HG03135 (cell line): ENCODE results near the gene RAET1L.
"Not testable (repeated sequence)": the region's sequence is repeated elsewhere in the genome, so short reads cannot be mapped to it uniquely, and the experiment has no call there.

Source experiments
- ATAC-seq: cut with Tn5 transposase; IDR thresholded peaks from one replicate; pipeline ENCODE4 v1.9.1; 2021; ENCODE audit warnings: mild to moderate bottlenecking, moderate library complexity; ENCODE audit not compliant: unreplicated experiment

RAET1L gene, protein sequence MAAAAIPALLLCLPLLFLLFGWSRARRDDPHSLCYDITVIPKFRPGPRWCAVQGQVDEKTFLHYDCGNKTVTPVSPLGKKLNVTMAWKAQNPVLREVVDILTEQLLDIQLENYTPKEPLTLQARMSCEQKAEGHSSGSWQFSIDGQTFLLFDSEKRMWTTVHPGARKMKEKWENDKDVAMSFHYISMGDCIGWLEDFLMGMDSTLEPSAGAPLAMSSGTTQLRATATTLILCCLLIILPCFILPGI

DNA sequence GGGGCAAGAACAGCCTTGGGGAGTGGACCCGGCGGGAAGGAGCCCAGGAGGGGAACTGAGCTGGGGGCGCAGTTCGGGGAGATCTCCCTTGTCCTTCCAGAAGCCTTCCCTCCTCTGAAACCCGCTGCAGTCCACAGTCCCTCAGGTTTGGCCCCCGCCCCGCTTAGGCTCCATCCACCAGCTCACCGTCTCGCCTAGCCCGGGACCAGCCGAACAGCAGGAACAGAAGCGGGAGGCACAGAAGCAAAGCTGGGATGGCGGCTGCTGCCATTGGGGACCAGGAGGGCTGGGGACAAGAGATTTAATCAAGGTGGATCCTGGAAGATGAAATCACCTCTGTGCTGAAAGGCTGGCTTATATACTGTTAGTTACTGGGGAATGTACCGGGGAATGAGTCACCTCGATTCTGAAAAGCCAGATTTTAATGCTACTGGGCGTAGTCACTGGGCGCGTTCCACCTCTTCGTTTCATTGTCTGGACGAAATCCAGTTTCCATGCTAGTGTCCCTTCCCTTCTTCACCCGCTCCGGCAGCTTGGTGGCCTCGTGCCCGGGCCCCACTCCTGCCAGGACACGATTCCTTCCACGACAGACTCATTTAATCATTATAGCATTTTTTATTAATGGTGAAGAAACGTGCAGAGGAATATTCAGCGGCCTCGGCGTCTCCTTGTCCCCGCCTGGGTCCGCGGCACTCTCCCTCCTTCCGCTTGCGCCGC is at the start of gene RAET1L:
Gene RAET1L (minus strand): TSS at position 332 of the 717 bp plus-strand sequence. CDS start 61 bp downstream, at position 271.
- no peak for ATAC-seq

DNA sequence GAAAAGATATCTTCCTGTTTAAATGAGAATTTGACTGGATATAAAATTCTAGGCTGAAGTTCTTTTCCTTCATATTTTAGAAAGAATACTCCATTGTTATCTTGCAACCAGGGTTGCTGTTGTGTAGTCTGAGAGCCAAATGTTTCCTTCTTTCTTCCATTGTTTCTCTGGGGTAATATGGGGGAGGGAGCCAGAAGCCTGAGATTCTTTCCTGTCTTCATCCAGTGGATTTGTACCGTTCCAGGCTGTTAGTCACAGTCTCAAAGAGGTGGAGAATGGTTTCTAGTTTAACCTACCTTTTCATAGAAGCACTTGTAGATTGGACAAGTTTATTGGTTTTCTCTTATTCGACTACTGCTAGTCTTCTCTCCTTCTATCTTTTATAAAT is 49.7 kb upstream of the RAET1L start:
- ATAC-seq: no peak

DNA sequence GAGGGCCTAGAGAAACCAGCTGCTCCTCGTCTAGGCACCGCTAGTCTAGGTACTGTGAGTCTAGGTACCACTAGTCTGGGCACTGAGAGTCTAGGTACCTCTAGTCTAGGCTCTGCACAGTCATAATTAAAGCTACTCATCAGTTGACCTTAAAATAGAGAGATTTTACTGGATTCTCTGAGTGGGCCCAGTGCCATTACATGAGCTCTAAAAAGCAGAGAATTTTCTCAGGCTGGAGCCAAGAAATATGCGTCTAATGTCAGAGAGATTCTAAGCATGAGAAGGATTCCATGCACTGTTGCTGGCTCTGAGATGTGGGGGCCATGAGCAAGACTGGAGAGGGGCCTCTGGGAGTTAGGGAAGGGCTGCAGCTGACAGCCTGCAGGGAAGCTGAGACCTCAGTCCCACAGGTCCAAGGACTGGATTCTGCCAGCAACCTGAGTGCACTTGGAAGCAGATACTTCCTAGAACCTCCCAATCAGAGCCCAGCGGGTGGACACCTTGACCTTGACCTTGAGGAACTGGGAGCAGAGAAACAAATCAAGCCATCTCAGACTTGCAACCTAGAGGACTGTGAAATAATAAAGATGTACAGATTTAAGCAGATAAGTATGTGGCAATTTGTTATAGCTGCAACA is 49.2 kb upstream of the RAET1L start:
- ATAC-seq: not testable (repeated sequence)

DNA sequence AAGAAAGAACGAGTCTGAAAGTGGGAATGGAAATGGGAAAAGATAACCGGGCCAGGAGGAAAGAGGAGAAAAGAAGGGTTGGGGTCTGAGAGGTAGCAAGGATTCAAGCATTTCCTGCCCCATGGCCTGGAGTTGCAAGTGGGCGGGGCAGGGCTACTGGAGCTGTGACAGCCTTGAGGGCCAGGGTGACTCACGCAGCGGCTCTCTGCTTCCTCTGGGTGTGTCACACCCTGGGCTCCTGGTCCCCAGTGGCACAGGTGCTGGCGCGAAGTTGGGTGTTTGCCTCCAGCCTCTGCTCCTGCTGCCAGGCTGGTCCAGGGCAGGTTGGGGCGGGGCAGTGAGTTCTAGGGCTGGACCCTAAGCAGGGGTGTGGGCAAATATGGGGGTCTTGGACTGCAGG is 46.9 kb upstream of the RAET1L start:
- no peak for ATAC-seq

DNA sequence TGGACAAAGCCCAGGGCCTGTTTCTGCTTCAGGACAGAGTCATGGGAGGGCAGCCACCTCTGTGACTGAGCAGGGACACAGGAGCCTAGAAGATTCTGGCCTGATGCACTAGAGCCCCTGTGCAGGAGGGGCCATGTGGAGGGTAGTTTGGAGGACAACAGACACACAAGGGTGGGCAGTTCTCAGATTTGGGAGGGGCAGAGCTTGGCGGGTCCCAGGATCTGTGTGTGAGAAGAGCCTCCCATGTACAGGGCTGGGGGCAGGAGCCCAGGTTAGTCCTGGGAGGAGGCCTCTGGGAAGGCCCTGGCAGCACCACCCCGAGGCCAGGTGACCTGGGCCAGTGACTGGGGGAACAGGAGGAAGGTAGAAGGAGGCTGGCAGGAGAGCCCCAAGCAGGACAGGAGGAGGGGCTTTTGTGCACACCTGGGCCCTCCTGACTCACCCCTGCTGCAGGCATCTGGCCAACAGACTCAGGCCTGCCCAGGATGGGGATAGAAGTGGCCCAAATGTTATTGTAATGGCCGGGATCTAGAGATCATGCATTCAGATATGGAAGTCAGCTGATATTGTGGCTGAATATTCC is 45.0 kb upstream of the RAET1L start:
- no peak for ATAC-seq

DNA sequence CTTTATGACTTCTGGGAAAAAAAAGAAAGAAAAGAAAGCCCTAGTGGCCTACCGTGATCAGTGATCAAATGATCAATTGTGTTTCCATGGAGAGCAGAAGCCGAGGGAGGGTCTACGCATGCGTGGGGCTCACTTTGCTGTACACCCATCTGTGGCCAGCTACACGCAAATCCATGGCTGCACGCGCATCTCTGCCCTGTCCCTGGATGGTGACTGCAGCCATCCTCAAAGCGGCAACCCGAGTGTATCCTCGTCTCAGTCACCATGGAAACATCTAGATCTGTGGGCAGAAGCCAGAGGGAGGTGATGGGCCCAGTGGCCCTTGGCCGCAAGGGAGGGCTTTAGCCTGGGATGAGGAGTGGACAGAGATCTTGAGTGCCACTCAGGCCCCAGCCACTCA is 44.4 kb upstream of the RAET1L start:
- no peak for ATAC-seq

DNA sequence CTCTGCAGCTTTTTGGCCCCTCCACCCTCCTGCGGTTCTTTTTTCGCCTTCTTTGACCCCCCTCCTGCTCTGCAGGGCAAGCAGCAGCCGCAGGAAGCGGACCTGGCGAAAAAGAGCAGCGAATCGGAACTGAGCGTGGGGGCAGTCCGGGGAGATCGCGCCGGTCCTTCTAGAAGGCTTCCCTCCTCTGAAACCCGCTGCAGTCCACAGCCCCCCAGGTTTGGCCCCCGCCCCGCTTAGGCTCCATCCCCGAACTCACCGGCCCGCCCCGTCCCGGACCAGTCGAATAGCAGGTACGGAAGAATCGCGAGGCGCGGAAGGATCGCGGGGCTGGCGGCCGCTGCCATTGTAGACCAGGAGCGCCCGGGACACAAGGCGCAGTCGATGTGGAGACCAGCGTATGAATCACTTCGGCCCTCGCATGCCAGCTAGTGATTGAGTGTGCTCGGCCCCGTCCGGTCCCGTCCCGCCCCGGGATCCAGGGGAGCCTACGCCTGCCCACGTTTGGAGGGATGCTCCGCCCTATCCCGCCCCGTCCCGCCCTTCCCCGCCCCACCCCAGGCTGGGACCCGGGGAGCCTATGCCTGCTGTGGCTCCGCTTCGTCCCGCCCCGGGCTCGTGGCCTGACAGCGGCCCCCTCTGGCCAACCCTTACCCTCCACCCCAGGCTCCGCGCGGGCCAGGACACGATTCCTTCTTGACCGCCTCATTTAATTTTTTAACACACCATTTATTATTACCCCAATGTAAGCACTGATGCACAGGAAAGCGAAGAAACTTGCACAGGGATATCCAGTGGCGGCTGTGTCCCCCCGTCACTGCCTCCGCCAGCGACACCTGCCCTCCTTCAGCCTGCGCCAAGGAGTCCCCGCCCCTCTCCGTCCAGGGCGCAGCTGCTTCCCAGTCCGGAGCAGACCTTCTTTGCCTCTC is 43.7 kb upstream of the RAET1L start, which contains the start of gene ULBP3:
Gene ULBP3 (minus strand): TSS at position 402 of the 929 bp plus-strand sequence. CDS start 55 bp downstream, at position 347.
- no peak for ATAC-seq

DNA sequence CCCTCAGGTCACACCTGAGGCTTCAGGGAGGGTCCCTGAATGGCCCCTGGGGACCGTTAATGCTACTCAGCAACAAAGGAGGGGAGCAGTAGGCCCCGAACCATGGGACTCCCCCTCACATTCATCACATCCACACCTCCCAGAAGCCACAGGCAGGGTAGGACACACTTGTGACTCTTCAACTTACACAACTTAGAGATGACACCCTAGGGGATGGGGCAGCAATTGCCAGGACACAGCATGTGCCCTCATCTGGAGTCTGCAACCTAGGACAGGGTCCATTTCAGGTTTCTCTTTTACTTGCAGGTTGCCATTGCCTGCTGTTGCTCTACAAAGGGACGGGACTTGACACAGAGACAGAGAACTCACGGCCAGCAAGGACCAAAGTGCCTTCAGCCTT is 42.8 kb upstream of the RAET1L start:
- ATAC-seq: no peak

DNA sequence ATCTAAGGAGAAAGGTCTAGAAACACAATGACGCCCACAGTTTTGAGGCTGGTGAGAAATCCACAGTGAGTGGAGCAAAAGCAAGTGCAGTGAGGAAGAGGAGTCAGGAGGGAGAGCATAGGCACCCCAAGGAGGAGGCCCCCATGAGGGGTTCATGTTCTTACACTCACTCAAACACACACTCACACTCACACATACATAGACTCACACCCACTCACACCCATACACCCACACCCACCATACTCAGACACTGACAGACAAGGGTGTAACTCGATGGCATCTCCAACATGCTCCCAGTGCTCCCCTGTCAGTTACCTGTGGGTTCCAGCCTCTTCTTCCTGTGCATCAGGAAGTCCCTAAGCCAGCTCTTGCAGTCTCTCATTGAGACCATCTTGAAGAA is 39.8 kb upstream of the RAET1L start:
- ATAC-seq: no peak

DNA sequence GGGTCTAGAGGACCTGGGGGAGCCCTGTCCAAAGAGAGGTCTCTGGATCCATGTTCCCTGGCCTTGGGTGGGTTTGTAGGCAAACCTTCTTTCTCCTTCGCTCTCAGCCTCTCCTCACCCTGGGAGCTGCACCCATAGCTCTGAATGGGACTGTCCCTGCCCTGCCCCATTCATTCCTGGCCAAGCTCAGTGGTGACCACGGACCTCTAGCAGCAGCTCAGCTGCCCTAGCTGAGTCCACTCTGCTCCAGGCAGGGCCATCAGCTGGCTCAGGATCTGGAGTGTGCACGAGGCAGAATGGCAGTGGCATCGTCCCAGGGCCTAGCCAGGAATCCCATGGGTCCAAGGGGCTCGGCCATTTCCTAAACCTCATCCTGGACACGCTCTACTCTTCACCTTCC is 38.3 kb upstream of the RAET1L start:
- ATAC-seq: no peak

DNA sequence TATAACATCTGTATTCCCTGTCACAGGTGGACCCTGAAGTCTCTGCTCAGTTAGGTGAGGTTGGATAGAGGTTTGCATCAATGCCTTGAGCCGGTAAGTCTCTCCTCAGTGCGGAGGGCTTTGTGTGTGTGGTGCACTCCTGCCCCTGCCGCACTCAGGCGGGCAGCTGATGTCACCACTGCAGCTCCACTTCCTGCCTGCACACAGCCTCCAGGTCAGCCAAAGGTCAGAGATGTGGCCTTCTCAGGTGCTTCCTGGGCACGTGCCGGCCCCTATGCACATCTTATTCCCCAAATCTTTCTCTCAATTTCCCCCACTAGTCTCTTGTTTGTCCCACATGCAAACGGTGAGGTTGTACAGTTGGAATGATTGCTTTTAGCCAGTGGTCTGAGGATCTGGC is 34.6 kb upstream of the RAET1L start:
- ATAC-seq: not testable (repeated sequence)

DNA sequence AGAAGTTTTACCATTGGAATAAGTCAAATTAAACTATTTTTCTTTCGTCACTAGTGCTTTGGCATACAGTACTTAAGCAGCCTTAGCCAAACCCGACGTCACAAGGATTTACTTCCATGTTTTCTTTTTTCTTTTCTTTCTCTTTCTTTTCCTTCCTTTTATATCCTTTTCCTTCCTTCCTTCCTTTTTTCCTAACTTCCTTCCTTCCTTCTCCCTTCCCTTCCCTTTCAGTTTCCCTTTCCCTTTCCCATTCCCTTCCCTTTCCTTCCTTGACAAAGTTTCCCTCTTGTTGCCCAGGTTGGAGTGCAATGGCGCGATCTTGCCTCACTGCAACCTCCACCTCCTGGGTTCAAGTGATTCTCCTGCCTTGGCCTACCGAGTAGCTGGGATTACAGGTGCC is 33.7 kb upstream of the RAET1L start:
- no peak for ATAC-seq

DNA sequence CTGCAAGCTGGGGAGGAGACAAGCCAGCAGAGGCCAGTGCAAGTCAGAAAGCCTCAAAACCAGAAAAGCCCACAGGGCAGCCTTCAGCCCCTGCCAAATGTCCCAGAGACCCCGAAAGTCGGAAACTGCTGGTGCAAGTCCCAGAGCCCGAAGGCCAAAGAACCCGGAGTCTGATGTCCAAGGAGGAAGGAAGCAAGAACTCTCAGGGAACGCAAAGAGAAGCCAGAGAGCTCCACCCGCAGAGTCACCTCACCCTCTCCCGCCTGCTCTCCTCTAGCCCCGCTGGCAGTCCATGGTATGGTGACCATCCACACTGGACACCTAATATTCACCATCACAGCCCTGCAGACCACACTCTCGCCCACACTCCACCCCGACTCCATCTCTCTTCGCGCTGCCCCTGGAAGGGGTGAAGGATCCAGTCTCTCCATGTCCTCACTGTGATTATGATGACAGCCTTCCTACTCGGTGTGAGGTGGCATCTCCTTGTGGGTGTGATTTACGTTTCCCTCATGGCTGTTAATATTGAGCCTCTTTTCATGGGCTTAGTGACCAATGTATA is 33.0 kb upstream of the RAET1L start:
- no peak for ATAC-seq

DNA sequence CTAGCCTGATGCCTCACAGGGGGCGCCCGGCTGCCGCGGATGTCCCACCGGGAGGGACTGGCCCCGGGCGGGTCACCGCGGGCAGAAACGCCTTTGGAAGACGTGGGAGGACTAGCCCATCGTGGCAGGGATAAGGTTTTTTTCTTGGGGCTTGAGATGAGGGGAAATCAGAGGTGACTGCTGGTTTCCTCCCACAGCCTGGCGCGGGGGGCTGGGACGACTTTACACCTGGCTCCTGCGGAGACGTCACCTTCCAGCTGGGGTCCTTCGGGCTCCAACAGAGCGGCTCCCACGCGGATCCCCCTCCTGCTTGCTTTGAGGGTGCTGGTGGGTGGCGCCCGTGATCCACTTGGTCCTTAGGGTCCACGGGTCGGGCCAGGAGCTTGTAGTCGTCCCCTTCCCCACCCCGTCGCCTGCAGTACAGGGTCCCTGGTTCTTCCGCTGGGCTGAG is 32.2 kb upstream of the RAET1L start:
- no peak for ATAC-seq

DNA sequence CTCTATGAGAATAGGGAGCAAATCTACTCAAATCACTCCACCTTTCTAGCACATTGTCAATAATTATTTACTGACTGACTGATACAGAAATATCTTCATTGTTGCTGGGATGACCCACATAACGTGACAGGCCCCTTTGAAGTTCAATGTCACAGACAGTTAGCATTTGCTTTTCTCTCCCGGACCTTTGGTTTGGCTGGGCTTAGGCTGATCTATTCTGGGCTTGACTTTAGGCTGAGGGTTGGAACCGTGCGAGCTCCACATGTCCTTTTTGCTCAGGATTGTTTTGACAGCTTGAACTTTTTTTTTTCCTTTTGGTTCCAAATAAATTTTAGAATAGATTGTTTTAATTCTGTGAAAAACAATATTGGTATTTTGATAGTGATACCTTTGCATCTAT is 31.6 kb upstream of the RAET1L start:
- ATAC-seq: no peak

DNA sequence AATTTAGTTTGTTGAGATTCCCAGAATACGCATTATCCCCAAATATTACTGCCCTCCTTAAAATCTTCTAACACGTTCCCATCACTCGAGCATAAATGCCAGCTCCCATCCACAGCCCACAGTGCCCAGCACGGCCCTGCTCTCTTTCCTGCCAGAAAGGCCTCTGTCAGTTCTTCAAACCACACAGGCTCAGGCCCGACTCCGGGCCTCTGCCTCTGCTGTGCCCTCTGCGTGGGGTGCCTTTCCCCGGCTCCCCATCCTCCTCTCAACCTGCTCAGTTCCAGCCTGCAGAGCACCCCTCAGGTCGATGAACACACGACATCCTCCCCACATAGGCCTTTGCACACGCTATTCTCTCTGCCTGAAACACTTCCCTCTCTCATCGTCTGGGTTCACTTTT is 30.8 kb upstream of the RAET1L start:
- no peak for ATAC-seq

DNA sequence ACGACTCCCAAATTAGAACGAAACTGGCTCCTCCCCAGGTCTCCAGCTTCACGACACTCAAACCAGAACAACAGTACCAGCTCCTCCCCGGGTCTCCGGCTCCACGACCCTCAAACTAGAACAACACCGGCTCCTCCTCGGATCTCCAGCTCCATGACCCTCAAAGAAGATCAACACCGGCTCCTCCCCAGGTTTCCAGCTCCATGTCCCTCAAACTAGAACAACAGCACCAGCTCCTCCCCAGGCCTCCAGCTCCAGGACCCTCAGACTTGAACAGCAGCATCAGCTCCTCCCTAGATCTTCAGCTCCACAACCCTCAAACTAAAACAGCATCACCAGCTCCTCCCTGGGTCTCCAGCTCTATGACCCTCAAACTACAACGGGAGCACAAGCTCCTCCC is 29.8 kb upstream of the RAET1L start:
- ATAC-seq: no peak

DNA sequence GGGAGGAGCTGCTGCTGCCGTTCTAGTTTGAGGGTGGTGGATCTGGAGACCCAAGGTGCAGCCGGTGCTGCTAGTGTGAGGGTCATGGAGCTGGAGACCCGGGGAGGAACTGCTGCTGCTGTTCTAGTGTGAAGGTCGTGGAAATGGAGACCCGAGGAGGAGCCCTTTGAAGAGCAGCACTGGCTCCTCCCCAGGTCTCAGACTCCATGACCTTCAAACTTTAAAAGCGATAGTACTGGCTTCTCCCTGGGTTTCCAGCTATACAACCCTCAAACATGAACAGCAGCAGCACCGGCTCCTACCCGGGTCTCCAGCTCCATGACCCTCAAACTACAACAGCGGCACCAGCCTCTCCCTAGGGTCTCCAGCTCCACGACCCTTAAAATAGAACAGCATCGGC is 28.1 kb upstream of the RAET1L start:
- no peak for ATAC-seq

DNA sequence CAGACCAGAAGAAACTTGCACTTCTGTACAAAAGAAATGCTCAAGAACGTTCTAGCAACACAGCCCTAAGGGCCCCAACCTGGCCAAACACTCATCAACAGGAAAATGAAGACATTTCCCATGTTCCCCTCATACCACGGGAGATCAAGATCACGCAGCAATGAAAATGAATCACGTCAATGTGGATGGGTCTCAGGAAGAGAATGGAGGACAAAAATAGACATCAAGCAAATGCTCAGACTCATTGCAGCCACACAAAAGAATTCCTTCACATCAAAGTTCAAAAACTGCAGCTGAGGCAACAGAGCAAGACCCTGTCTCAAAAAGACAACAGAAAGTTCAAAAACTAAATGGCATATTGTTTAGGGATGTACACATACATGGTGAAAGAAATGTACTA is 25.5 kb upstream of the RAET1L start:
- no peak for ATAC-seq

DNA sequence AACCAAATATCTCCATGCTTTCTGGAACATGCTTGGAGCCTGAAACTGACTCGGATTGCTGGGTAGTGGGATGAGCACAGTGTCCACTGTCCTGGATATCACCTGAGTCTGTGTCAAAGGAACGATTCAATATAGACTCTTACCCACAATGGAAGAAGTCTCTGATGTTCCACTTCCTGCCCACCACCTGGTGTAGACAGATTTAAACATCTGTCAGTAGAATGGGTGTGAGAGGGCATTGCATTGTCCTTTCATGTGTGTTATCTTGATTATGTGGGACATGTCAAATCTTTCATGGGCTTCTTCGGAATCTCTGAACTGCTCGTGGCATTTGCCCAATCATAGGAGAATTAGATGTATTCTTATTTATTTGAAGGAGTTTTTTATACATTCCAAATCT is 22.8 kb upstream of the RAET1L start:
- no peak for ATAC-seq
